ENCODE data around the gene RASL12. TPM values are rescaled to one million over a fixed set of nuclear protein-coding genes. Genes with fewer than 3 reads are reported as not detected.
"Not testable (repeated sequence)": the region's sequence is repeated elsewhere in the genome, so short reads cannot be mapped to it uniquely, and the experiment has no call there.

RASL12 gene
- total and polyA plus RNA-seq, 2 donors, result 2.7 to 6.8 TPM

DNA sequence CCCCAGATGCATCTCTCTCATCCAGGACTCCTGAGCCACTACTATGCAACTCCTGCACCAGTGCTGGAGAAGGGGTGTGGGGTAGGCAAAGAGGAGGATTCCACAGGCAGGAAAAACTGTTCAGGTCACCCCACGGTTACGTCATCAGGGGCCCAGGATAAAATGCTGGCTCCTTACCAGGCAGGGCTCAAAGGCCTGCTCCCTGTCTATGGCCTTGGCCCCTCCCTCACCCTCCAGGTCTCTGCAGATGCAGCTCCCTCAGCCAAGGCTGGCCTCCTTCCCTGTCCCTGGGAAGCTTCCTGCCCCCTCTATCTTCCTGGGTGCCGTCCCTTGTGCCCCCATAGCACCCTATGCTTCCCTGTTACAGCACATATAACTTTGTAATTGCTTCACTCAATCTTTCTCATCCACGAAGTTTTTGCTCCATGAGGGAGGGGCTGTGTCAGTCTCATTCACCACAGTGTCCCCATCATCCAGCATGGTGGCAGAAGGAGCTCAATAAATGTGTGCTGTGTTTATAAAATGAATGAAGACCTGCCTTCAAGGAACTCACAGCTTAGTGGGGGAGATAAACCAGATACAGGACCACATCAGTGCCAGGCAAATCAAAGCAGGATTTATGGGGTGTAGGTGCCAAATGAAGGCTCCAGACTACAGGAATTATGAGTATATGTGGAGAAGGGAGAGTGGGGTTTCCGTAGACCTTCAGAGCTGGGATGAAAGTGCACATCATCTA lies 27.4 kb upstream of the RASL12 start:
- Histone ChIP-seq H3K4me3 (ENCODE audit: low read length in 2 of 2) (no peak overlapping the region), H3K36me3 (ENCODE audit: control insufficient read depth in 2 of 2, insufficient read depth in 2 of 2, low read length in 1 of 2) (peaks cover 27 to 33% of the 10 kb centered on the region in 2 donors), H3K4me1 (ENCODE audit: control insufficient read depth in 2 of 2, insufficient read depth in 2 of 2, low read length in 2 of 2) (no peaks in the 10 kb centered on the region), H3K27ac (ENCODE audit: low read depth in 1 of 2, low read length in 1 of 2) (no peak overlapping the region), H3K9me3 (ENCODE audit: control insufficient read depth in 2 of 2, insufficient read depth in 1 of 2, low read length in 1 of 2) (no peaks in the 10 kb centered on the region), H3K27me3 (ENCODE audit: control insufficient read depth in 2 of 2, insufficient read depth in 1 of 2, low read length in 1 of 2) (no peaks in the 10 kb centered on the region)
- no peak for DNase-seq (ENCODE audit: low read depth in 6 of 9, low spot score in 9 of 9)
- WGBS, result 93% methylated on average over 5 of the region's 5 CpGs

DNA sequence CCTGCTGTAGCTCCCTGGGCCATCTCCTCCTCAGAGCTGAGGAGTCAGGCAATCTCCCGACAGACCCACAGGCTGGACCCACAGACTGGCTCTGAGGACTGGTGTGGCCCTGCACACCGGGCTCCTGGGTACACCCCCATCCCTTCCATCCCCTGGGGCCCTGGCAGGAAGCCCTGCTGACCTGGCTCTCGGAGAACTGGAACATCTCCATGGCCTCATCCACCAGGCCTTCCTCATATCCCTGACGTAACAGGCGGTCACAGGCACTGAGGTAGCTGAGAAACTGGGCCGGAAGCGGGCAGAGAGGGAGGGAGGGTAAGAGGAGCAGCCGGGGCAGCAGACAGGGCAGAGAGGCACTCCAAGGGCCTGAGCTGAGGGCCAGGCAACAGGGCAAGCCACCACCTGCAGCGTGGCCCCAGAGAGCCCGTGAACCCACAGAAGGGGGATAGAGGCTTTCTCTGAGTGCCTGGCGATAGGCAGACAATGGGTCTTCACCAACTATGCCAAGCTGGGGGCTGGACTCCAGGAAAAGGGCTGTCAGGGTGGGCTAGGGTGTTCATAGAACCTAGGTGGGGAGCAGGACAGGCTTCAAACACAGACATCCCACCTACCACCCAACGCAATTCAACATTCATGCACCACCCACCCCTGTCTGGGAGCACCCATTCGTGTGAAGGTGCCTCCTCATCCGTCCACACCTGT lies 26.7 kb upstream of the RASL12 start:
- DNase-seq (ENCODE audit: low read depth in 6 of 9, low spot score in 9 of 9), result no peak
- Histone ChIP-seq H3K9me3 (ENCODE audit: control insufficient read depth in 2 of 2, insufficient read depth in 1 of 2, low read length in 1 of 2) (no peaks in the 10 kb centered on the region), H3K36me3 (ENCODE audit: control insufficient read depth in 2 of 2, insufficient read depth in 2 of 2, low read length in 1 of 2) (peaks cover 25 to 28% of the 10 kb centered on the region in 2 donors), H3K4me3 (ENCODE audit: low read length in 2 of 2) (no peak overlapping the region), H3K27me3 (ENCODE audit: control insufficient read depth in 2 of 2, insufficient read depth in 1 of 2, low read length in 1 of 2) (no peaks in the 10 kb centered on the region), H3K27ac (ENCODE audit: low read depth in 1 of 2, low read length in 1 of 2) (no peak overlapping the region), H3K4me1 (ENCODE audit: control insufficient read depth in 2 of 2, insufficient read depth in 2 of 2, low read length in 2 of 2) (no peaks in the 10 kb centered on the region)
- WGBS, result 99% methylated on average over 14 of the region's 14 CpGs

DNA sequence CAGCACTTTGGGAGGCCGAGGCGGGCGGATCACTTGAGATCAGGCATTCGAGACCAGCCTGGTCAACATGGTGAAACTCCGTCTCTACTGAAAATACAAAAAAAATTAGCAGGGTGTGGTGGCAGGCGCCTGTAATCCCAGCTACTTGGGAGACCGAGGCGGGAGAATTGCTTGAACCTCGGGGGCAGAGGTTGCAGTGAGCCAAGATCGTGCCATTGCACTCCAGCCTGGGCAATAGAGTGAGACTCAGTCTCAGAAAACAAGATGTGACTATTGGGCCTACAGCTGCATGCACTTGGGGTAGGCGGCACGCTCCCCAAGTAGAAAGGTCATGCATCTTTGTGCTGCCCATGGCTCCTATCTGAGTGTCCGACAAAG lies 26.0 kb upstream of the RASL12 start:
- not testable (repeated sequence) for H3K9me3 ChIP-seq (ENCODE audit: control insufficient read depth in 2 of 2, insufficient read depth in 1 of 2, low read length in 1 of 2); DNase-seq (ENCODE audit: low read depth in 6 of 9, low spot score in 9 of 9); H3K27me3 ChIP-seq (ENCODE audit: control insufficient read depth in 2 of 2, insufficient read depth in 1 of 2, low read length in 1 of 2); H3K4me1 ChIP-seq (ENCODE audit: control insufficient read depth in 2 of 2, insufficient read depth in 2 of 2, low read length in 2 of 2); H3K27ac ChIP-seq (ENCODE audit: low read depth in 1 of 2, low read length in 1 of 2); H3K4me3 ChIP-seq (ENCODE audit: low read length in 2 of 2)
- over 99% methylated on average over 13 of the region's 13 CpGs for WGBS
- H3K36me3 ChIP-seq (ENCODE audit: control insufficient read depth in 2 of 2, insufficient read depth in 2 of 2, low read length in 1 of 2), result peaks cover 18 to 21% of the 10 kb centered on the region in 2 donors

DNA sequence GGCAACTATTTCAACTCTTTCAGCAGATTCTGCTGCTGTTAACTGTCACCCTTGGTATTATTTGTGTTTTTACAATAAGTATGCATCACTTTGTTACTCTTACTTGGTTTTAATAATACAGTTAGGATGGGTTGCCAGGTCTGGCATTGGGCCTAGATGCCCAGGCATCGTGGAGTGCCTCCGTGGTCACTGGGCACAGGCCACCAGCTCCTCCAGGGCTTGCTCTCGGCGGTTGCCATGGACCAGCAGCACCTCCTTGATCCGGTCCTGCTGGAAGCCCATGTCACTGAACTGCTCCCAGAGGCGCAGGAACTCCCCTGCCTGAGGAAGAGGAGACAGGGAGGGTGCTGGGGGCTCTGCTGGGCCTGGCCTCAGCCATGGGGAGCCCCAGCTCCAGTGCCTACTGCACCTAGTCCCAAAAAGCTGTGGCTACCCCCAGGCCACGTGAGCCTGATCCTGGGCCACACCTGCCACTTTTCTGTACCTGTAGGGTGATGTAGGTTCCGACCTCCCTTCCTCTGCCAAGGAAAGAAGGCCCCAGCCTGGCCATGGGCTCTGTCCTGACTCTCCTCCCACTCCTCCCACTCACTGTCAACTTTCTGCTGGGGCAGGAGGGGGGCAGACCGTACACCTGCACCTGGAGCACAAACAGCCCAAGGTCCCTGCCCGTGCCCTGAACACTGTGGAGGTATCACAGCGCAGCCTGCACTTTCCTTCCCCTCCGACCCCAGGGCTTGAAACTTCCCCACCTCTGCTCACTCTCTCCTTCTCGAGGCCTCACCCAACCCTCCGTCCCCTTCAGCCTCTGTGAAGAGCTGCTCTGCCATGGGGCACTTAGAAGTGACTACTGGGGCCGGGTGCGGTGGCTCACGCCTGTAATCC lies 25.4 kb upstream of the RASL12 start:
- Histone ChIP-seq H3K4me3 (ENCODE audit: low read length in 2 of 2) (no peak overlapping the region), H3K9me3 (ENCODE audit: control insufficient read depth in 2 of 2, insufficient read depth in 1 of 2, low read length in 1 of 2) (no peaks in the 10 kb centered on the region), H3K27me3 (ENCODE audit: control insufficient read depth in 2 of 2, insufficient read depth in 1 of 2, low read length in 1 of 2) (no peaks in the 10 kb centered on the region), H3K27ac (ENCODE audit: low read depth in 1 of 2, low read length in 1 of 2) (no peak overlapping the region), H3K36me3 (ENCODE audit: control insufficient read depth in 2 of 2, insufficient read depth in 2 of 2, low read length in 1 of 2) (peaks cover 12 to 15% of the 10 kb centered on the region in 2 donors), H3K4me1 (ENCODE audit: control insufficient read depth in 2 of 2, insufficient read depth in 2 of 2, low read length in 2 of 2) (peaks cover 0 to 4% of the 10 kb centered on the region in 2 donors)
- DNase-seq (ENCODE audit: low read depth in 6 of 9, low spot score in 9 of 9), result no peak
- 98% methylated on average over 17 of the region's 17 CpGs for WGBS

DNA sequence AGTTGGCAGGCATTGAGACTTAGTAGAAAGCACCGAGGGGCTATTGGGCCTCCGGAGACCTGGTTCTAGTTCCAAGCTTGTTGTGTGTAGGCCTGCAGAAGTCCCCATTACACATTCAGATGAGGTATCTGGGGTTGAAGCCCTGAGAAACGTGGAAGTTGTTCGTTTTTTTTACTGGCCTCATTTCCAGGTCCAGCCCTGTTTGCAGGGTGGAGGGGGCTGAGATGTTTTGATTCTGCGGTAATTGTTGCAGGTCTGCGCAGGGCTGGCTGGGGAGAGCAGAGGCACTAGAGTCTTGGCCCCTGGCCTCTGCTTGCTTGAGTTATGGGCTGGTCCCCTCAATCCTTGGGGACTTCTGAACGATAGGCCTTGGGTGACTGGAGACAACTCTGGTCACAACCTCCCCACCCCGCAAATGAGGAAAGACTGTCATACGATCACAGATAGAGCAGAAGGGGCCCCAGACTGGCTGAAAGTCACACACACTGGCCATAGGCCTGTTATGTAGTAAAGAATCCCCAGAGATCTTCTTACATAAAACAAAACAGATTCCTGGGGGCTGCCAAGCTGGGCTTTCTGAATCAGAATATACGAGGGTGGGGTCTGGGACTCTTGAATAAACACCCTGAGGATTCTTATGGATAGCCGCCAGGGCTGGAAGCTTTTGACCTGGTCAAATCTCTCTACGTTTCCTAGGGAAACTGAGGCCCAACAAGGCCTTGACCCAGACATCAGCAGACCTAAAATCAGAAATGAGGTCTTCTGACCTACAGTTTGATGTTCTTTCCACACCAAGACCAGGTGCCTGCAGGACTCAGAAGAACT lies 24.4 kb upstream of the RASL12 start:
- peaks cover 0 to 4% of the 10 kb centered on the region in 2 donors for H3K4me1 ChIP-seq (ENCODE audit: control insufficient read depth in 2 of 2, insufficient read depth in 2 of 2, low read length in 2 of 2)
- no peak for DNase-seq (ENCODE audit: low read depth in 6 of 9, low spot score in 9 of 9)
- H3K27me3 ChIP-seq (ENCODE audit: control insufficient read depth in 2 of 2, insufficient read depth in 1 of 2, low read length in 1 of 2), result no peaks in the 10 kb centered on the region
- no peaks in the 10 kb centered on the region for H3K9me3 ChIP-seq (ENCODE audit: control insufficient read depth in 2 of 2, insufficient read depth in 1 of 2, low read length in 1 of 2)
- no peak overlapping the region for H3K4me3 ChIP-seq (ENCODE audit: low read length in 2 of 2)
- H3K36me3 ChIP-seq (ENCODE audit: control insufficient read depth in 2 of 2, insufficient read depth in 2 of 2, low read length in 1 of 2), result peaks cover 4 to 6% of the 10 kb centered on the region in 2 donors
- no peak overlapping the region for H3K27ac ChIP-seq (ENCODE audit: low read depth in 1 of 2, low read length in 1 of 2)
- WGBS, result 94% methylated on average over 12 of the region's 12 CpGs

DNA sequence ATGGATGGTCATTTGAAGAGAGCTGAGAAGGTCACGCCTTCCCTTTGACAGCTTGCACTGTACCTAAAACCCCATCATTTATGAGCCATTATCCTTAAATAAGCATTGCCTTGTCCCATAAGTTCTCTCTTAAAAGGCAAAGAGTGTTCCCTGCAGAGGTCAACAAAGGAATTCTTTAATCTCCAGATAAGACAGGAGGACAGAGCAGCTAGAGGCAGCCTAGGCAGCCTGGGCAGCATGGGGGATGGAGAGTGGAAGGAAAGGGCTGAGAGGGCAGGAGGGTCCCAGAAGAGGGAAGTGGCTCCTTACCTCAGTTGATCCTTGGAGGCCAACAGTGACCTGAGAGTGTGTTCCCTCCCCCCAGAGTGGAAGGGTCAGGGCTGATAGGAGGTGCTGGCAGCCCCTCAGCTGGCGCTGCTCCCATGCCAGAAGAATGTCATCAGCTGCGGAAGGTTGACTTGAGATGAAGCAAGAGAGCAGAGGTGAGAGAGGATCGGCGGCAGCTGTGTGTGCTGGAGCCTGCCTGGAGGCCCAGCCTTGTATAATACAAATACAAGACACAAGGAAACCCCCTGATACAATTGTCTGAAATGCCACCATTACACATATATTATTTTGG lies 21.5 kb upstream of the RASL12 start:
- Histone ChIP-seq H3K36me3 (ENCODE audit: control insufficient read depth in 2 of 2, insufficient read depth in 2 of 2, low read length in 1 of 2) (peaks cover 0 to 2% of the 10 kb centered on the region in 2 donors), H3K9me3 (ENCODE audit: control insufficient read depth in 2 of 2, insufficient read depth in 1 of 2, low read length in 1 of 2) (no peaks in the 10 kb centered on the region), H3K27me3 (ENCODE audit: control insufficient read depth in 2 of 2, insufficient read depth in 1 of 2, low read length in 1 of 2) (peaks cover 0 to 6% of the 10 kb centered on the region in 2 donors), H3K27ac (ENCODE audit: low read depth in 1 of 2, low read length in 1 of 2) (no peak overlapping the region), H3K4me1 (ENCODE audit: control insufficient read depth in 2 of 2, insufficient read depth in 2 of 2, low read length in 2 of 2) (peaks cover 0 to 4% of the 10 kb centered on the region in 2 donors), H3K4me3 (ENCODE audit: low read length in 2 of 2) (no peak overlapping the region)
- WGBS, result 95% methylated on average over 5 of the region's 5 CpGs
- DNase-seq (ENCODE audit: low read depth in 6 of 9, low spot score in 9 of 9), result no peak

DNA sequence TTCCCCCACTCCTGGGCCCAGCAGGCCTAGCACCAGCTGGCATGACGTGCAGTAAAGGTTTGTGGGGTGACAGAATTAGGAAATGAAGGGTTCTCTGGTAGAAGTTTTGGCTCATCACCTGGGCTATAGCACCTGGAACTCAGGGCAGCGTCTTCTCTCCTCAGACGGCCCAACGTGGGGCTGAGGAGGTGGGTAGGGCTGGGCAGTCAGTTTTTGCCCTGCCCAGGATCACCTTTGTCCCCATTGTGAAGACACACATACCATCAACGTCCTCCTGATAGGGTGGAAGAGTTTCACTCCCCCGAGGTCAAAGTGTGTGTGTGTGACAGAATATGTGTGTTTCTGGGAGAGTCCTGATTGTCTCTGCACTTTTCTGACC lies 20.8 kb upstream of the RASL12 start:
- Histone ChIP-seq H3K4me1 (ENCODE audit: control insufficient read depth in 2 of 2, insufficient read depth in 2 of 2, low read length in 2 of 2) (peaks cover 0 to 4% of the 10 kb centered on the region in 2 donors), H3K4me3 (ENCODE audit: low read length in 2 of 2) (no peak overlapping the region), H3K27ac (ENCODE audit: low read depth in 1 of 2, low read length in 1 of 2) (no peak overlapping the region), H3K27me3 (ENCODE audit: control insufficient read depth in 2 of 2, insufficient read depth in 1 of 2, low read length in 1 of 2) (peaks cover 0 to 6% of the 10 kb centered on the region in 2 donors), H3K36me3 (ENCODE audit: control insufficient read depth in 2 of 2, insufficient read depth in 2 of 2, low read length in 1 of 2) (peaks cover 0 to 2% of the 10 kb centered on the region in 2 donors), H3K9me3 (ENCODE audit: control insufficient read depth in 2 of 2, insufficient read depth in 1 of 2, low read length in 1 of 2) (no peaks in the 10 kb centered on the region)
- DNase-seq (ENCODE audit: low read depth in 6 of 9, low spot score in 9 of 9), result no peak
- WGBS, result 58% methylated on average over 6 of the region's 6 CpGs

DNA sequence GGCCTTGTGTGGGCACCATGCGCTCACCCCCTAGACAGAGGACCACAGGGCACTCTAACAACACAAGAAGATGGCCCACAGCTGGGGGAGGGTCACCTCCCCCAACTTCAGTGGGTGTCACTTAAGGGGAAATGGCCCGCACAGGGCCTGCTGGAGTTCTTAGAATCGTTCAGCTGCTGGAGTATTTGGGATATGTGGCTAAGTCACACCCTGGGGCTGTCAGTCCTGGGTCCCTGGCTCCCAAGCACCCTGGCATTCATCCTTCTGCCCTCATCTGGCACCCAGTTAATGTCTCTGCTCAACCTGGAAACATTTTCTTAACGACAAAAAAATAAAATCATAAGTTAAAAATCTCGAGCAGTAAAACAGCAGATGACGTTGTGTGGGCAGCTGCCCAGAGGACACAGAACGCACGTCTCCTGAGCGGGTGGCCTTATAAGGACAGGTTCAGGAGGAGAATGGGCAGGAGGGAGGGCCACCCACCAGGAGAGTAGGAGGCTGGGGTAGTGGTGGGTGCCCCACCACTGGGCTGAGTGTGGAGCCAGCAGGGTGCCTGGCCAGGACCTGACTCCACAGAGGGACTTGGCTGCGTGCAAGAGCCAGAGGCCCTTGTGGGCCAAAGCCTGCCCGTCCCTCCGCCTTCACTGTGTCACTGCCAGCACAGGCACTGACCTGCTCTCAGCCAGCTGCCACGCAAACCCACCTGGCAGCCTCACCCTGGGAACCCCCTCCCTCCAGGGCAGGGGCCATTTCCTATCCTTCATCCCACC lies 20.3 kb upstream of the RASL12 start:
- no peak overlapping the region for H3K27ac ChIP-seq (ENCODE audit: low read depth in 1 of 2, low read length in 1 of 2)

More for the DNA sequence above, 20.3 kb upstream of the RASL12 start:
- Histone ChIP-seq H3K4me3 (ENCODE audit: low read length in 2 of 2) (no peak overlapping the region), H3K9me3 (ENCODE audit: control insufficient read depth in 2 of 2, insufficient read depth in 1 of 2, low read length in 1 of 2) (no peaks in the 10 kb centered on the region), H3K4me1 (ENCODE audit: control insufficient read depth in 2 of 2, insufficient read depth in 2 of 2, low read length in 2 of 2) (peaks cover 0 to 4% of the 10 kb centered on the region in 2 donors), H3K27me3 (ENCODE audit: control insufficient read depth in 2 of 2, insufficient read depth in 1 of 2, low read length in 1 of 2) (peaks cover 0 to 8% of the 10 kb centered on the region in 2 donors), H3K36me3 (ENCODE audit: control insufficient read depth in 2 of 2, insufficient read depth in 2 of 2, low read length in 1 of 2) (peaks cover 0 to 2% of the 10 kb centered on the region in 2 donors)
- WGBS, result 91% methylated on average over 13 of the region's 13 CpGs
- DNase-seq (ENCODE audit: low read depth in 6 of 9, low spot score in 9 of 9), result no peak

Measured in thymus (tissue), 11 donors.